GM19324 (cell line): ENCODE data around the gene MYH3.

Experiments used
- ATAC-seq: cut with Tn5 transposase; IDR thresholded peaks from one replicate; pipeline ENCODE4 v1.9.1; 2021; ENCODE audit warnings: mild to moderate bottlenecking, moderate library complexity; ENCODE audit not compliant: unreplicated experiment, low FRiP score

MYH3 gene

GRCh38 chr17:10616502-10617119 lies 40.5 kb downstream of the MYH3 start:
- ATAC-seq = no peak

GRCh38 chr17:10614536-10615155 lies 42.5 kb downstream of the MYH3 start:
- ATAC-seq = no peak

GRCh38 chr17:10613775-10614513 lies 43.2 kb downstream of the MYH3 start:
- ATAC-seq = no peak

- no peak for ATAC-seq
Measured at GRCh38 chr17:10612957-10613744, 44.0 kb downstream of the MYH3 start.

GRCh38 chr17:10610884-10611283 lies 46.2 kb downstream of the MYH3 start:
- ATAC-seq = no peak

GRCh38 chr17:10608244-10608643 lies 48.9 kb downstream of the MYH3 start:
- no peak for ATAC-seq

- ATAC-seq = no peak
Measured at GRCh38 chr17:10606110-10606509, 51.0 kb downstream of the MYH3 start.

GRCh38 chr17:10605221-10605783 lies 51.8 kb downstream of the MYH3 start:
- no peak for ATAC-seq

- no peak for ATAC-seq
Measured at GRCh38 chr17:10604521-10604920, 52.6 kb downstream of the MYH3 start.

- ATAC-seq = no peak
Measured at GRCh38 chr17:10603931-10604330, 53.2 kb downstream of the MYH3 start.

- no peak for ATAC-seq
Measured at GRCh38 chr17:10600571-10600970, 56.5 kb downstream of the MYH3 start.

GRCh38 chr17:10598621-10599020 lies 58.5 kb downstream of the MYH3 start:
- ATAC-seq = no peak

- ATAC-seq = no peak
Measured at GRCh38 chr17:10589553-10590145, 67.5 kb downstream of the MYH3 start.

GRCh38 chr17:10585529-10585928 lies 71.6 kb downstream of the MYH3 start:
- ATAC-seq = no peak

- no peak for ATAC-seq
Measured at GRCh38 chr17:10583834-10584233, 73.3 kb downstream of the MYH3 start.

GRCh38 chr17:10579270-10579669 lies 77.8 kb downstream of the MYH3 start:
- ATAC-seq = peak; percentile 54
